Measurements from ENCODE around the gene CABLES1.
A peak's percentile ranks its signal among the peaks of the same experiment; 100 is the strongest.
"Not testable (repeated sequence)": the region's sequence is repeated elsewhere in the genome, so short reads cannot be mapped to it uniquely, and the experiment has no call there.

Gene CABLES1

GRCh38 chr18:23107718-23108117 is 27.6 kb upstream of the CABLES1 start:
- TF ChIP-seq NFRKB (IDR thresholded peaks at IDR 0.05) (no peak), HDGF (IDR thresholded peaks at IDR 0.05; ENCODE audit: borderline replicate concordance) (no peak), L3MBTL2 (conservative IDR thresholded peaks at IDR 0.05) (no peak)
- TF ChIP-seq, protein P1, sequence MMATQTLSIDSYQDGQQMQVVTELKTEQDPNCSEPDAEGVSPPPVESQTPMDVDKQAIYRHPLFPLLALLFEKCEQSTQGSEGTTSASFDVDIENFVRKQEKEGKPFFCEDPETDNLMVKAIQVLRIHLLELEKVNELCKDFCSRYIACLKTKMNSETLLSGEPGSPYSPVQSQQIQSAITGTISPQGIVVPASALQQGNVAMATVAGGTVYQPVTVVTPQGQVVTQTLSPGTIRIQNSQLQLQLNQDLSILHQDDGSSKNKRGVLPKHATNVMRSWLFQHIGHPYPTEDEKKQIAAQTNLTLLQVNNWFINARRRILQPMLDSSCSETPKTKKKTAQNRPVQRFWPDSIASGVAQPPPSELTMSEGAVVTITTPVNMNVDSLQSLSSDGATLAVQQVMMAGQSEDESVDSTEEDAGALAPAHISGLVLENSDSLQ (IDR thresholded peaks at IDR 0.05), result peak; percentile 39; the same call in 1 of the 2 replicates
- DNase-seq (ENCODE audit: extremely low spot score), result no peak
- ChIA-PET POLR2A (interaction anchor here (1.7 kb wide), 1 partner anchor 27 kb away, joined by 5 read pairs; no protein-coding TSS in a partner anchor), CTCF (no interaction called here)

GRCh38 chr18:23108496-23108895 is 26.8 kb upstream of the CABLES1 start:
- no peak for DNase-seq (ENCODE audit: extremely low spot score)
- TF ChIP-seq BHLHE40 (IDR thresholded peaks at IDR 0.05; ENCODE audit: borderline replicate concordance) (no peak), ELF4 (IDR thresholded peaks at IDR 0.05) (no peak), LEF1 (IDR thresholded peaks at IDR 0.05; ENCODE audit: borderline replicate concordance) (no peak), SUZ12 (IDR thresholded peaks at IDR 0.05) (no peak), HDGF (IDR thresholded peaks at IDR 0.05; ENCODE audit: borderline replicate concordance) (no peak), NFRKB (IDR thresholded peaks at IDR 0.05) (no peak), FOXA1 (IDR thresholded peaks at IDR 0.05) (no peak), ARNT (IDR thresholded peaks at IDR 0.05) (no peak), CTBP1 (IDR thresholded peaks at IDR 0.05; ENCODE audit: borderline replicate concordance) (no peak), SP1 (IDR thresholded peaks at IDR 0.05) (no peak), FOXM1 (IDR thresholded peaks at IDR 0.05; ENCODE audit: borderline replicate concordance) (no peak), FOXK2 (IDR thresholded peaks at IDR 0.05) (no peak), L3MBTL2 (conservative IDR thresholded peaks at IDR 0.05) (no peak), ZNF384 (IDR thresholded peaks at IDR 0.05) (no peak), TARDBP (IDR thresholded peaks at IDR 0.05) (no peak)
- TF ChIP-seq, protein P1 (IDR thresholded peaks at IDR 0.05), result no peak
- ChIA-PET POLR2A (no interaction called here), CTCF (no interaction called here)

DNA sequence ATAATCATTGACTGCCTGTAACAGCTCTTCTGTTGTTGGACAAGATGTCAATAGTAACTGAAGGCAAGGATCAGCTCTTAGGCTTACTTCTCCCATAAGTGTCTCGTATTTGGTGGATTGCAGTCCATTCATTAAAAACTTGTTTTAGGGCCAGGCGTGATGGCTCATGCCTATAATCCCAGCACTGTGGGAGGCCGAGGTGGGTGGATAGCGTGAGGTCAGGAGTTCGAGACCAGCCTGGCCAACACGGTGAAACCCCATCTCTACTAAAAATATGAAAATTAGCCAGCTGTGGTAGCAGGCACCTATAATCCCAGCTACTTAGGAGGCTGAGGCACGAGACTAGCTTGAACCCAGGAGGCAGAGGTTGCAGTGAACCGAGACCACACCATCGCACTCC is 26.1 kb upstream of the CABLES1 start:
- POLR2A ChIA-PET; DNase-seq (ENCODE audit: extremely low spot score): not testable (repeated sequence)
- CTCF ChIA-PET, result interaction anchor here (0.6 kb wide), 1 partner anchor 230 kb away, joined by 3 read pairs; no protein-coding TSS in a partner anchor

- POLR2A ChIA-PET, result interaction anchor here (0.7 kb wide), 1 partner anchor 1752 kb away, joined by 3 read pairs; no protein-coding TSS in a partner anchor
- CTCF ChIA-PET, result no interaction called here
- DNase-seq (ENCODE audit: extremely low spot score), result no peak
- TF ChIP-seq FOXA1 (IDR thresholded peaks at IDR 0.05) (no peak), FOXK2 (IDR thresholded peaks at IDR 0.05) (no peak), SP1 (IDR thresholded peaks at IDR 0.05) (no peak), CTBP1 (IDR thresholded peaks at IDR 0.05; ENCODE audit: borderline replicate concordance) (no peak), SUZ12 (IDR thresholded peaks at IDR 0.05) (no peak), ARNT (IDR thresholded peaks at IDR 0.05) (no peak), NFRKB (IDR thresholded peaks at IDR 0.05) (no peak), L3MBTL2 (conservative IDR thresholded peaks at IDR 0.05) (no peak), BHLHE40 (IDR thresholded peaks at IDR 0.05; ENCODE audit: borderline replicate concordance) (no peak), ELF4 (IDR thresholded peaks at IDR 0.05) (no peak)
Measured at GRCh38 chr18:23113576-23113975, 21.7 kb upstream of the CABLES1 start.

GRCh38 chr18:23114171-23114881 is 21.0 kb upstream of the CABLES1 start:
- TF ChIP-seq FOXM1 (IDR thresholded peaks at IDR 0.05; ENCODE audit: borderline replicate concordance), result no peak
- no peak for TF ChIP-seq HDGF (IDR thresholded peaks at IDR 0.05; ENCODE audit: borderline replicate concordance)
- no peak for TF ChIP-seq ZNF384 (IDR thresholded peaks at IDR 0.05)
- TF ChIP-seq NFRKB (IDR thresholded peaks at IDR 0.05), result no peak
- TF ChIP-seq, protein P1 (IDR thresholded peaks at IDR 0.05), result no peak
- no peak for TF ChIP-seq TARDBP (IDR thresholded peaks at IDR 0.05)
- TF ChIP-seq LEF1 (IDR thresholded peaks at IDR 0.05; ENCODE audit: borderline replicate concordance), result no peak
- ChIA-PET CTCF (no interaction called here), POLR2A (interaction anchor here (0.7 to 2.7 kb wide), 2 partner anchors 20 to 1751 kb away, joined by 3 to 8 read pairs; no protein-coding TSS in a partner anchor)
- no peak for DNase-seq (ENCODE audit: extremely low spot score)

GRCh38 chr18:23114911-23115310 is 20.4 kb upstream of the CABLES1 start:
- ChIA-PET POLR2A (interaction anchor here (2.7 kb wide), 1 partner anchor 20 kb away, joined by 8 read pairs; no protein-coding TSS in a partner anchor), CTCF (no interaction called here)
- TF ChIP-seq, protein P1 (IDR thresholded peaks at IDR 0.05), result no peak
- TF ChIP-seq CTBP1 (IDR thresholded peaks at IDR 0.05; ENCODE audit: borderline replicate concordance), result no peak
- no peak for TF ChIP-seq SUZ12 (IDR thresholded peaks at IDR 0.05)
- no peak for TF ChIP-seq ARNT (IDR thresholded peaks at IDR 0.05)
- TF ChIP-seq TARDBP (IDR thresholded peaks at IDR 0.05), result no peak
- no peak for TF ChIP-seq FOXM1 (IDR thresholded peaks at IDR 0.05; ENCODE audit: borderline replicate concordance)
- TF ChIP-seq NFRKB (IDR thresholded peaks at IDR 0.05), result no peak
- TF ChIP-seq FOXA1 (IDR thresholded peaks at IDR 0.05), result no peak
- no peak for TF ChIP-seq LEF1 (IDR thresholded peaks at IDR 0.05; ENCODE audit: borderline replicate concordance)
- no peak for TF ChIP-seq FOXK2 (IDR thresholded peaks at IDR 0.05)
- no peak for TF ChIP-seq ELF4 (IDR thresholded peaks at IDR 0.05)
- no peak for TF ChIP-seq ZNF384 (IDR thresholded peaks at IDR 0.05)
- no peak for TF ChIP-seq HDGF (IDR thresholded peaks at IDR 0.05; ENCODE audit: borderline replicate concordance)
- no peak for TF ChIP-seq SP1 (IDR thresholded peaks at IDR 0.05)
- no peak for DNase-seq (ENCODE audit: extremely low spot score)
